Epidermal melanocyte (primary cell): ENCODE results near the gene TUB.

Source experiments
- DNase-seq: peaks from one replicate; pipeline ENCODE4 v3.0.0; 2011; ENCODE audit warnings: low spot score; ENCODE audit not compliant: insufficient read length

Gene TUB

GRCh38 chr11:8068605-8069221 is 12.3 kb upstream of the TUB start:
- no peak for DNase-seq

GRCh38 chr11:8069771-8070170 is 11.2 kb upstream of the TUB start:
- DNase-seq = no peak

GRCh38 chr11:8070417-8071115 is 10.4 kb upstream of the TUB start:
- peak; percentile 61 for DNase-seq

GRCh38 chr11:8071616-8072581 is 9.1 kb upstream of the TUB start:
- DNase-seq = no peak

GRCh38 chr11:8075119-8075726 is 5.8 kb upstream of the TUB start:
- DNase-seq = no peak

GRCh38 chr11:8079111-8079675 is 1.8 kb upstream of the TUB start:
- DNase-seq = no peak

- no peak for DNase-seq
Observed at GRCh38 chr11:8080069-8080670, 841 bp upstream of the TUB start.

GRCh38 chr11:8081591-8082250 is 710 bp downstream of the TUB start:
- DNase-seq = no peak

GRCh38 chr11:8082391-8083087 is 1.5 kb downstream of the TUB start:
- peak; percentile 59 for DNase-seq

- DNase-seq = no peak
Observed at GRCh38 chr11:8083088-8083395, 2.0 kb downstream of the TUB start.

- no peak for DNase-seq
Observed at GRCh38 chr11:8083871-8084281, 2.9 kb downstream of the TUB start.

- no peak for DNase-seq
Observed at GRCh38 chr11:8084352-8084751, 3.3 kb downstream of the TUB start.

GRCh38 chr11:8085011-8085645 is 4.1 kb downstream of the TUB start:
- no peak for DNase-seq

GRCh38 chr11:8086001-8086479 is 5.0 kb downstream of the TUB start:
- DNase-seq = no peak

- no peak for DNase-seq
Observed at GRCh38 chr11:8086571-8086970, 5.6 kb downstream of the TUB start.

GRCh38 chr11:8087185-8087584 is 6.2 kb downstream of the TUB start:
- DNase-seq = no peak

GRCh38 chr11:8087756-8088155 is 6.7 kb downstream of the TUB start:
- no peak for DNase-seq

- DNase-seq = no peak
Observed at GRCh38 chr11:8089791-8090510, 8.9 kb downstream of the TUB start.

GRCh38 chr11:8090756-8091155 is 9.7 kb downstream of the TUB start:
- no peak for DNase-seq
